Adipocyte (in vitro differentiated cells): Measurements from ENCODE around the gene TRAPPC10.

ENCODE experiments used
- DNase-seq: peaks from one replicate; pipeline ENCODE4 v3.0.0-alpha.2; 2015; ENCODE audit warnings: low read depth
- H3K27me3 ChIP-seq: replicated peaks from 2 replicates; pipeline ENCODE4 v1.7.0; 2013; ENCODE audit warnings: mild to moderate bottlenecking, low read length, moderate library complexity; ENCODE audit not compliant: control insufficient read depth, insufficient read depth
- H3K36me3 ChIP-seq: 2 replicates; pipeline ENCODE4 v1.7.0; 2013; ENCODE audit warnings: low read length, mild to moderate bottlenecking, moderate library complexity; ENCODE audit not compliant: control insufficient read depth, insufficient read depth, severe bottlenecking
- H3K4me1 ChIP-seq: 2 replicates; pipeline ENCODE4 v1.7.0; 2013; ENCODE audit warnings: mild to moderate bottlenecking, low read length, moderate library complexity; ENCODE audit not compliant: control insufficient read depth, insufficient read depth
- H3K4me3 ChIP-seq: 2 replicates; pipeline ENCODE4 v1.7.0; 2013; ENCODE audit warnings: mild to moderate bottlenecking, low read length, moderate library complexity
- H3K9ac ChIP-seq: 2 replicates; pipeline ENCODE4 v1.7.0; 2013; ENCODE audit warnings: mild to moderate bottlenecking, low read length, moderate library complexity
- H3K9me3 ChIP-seq: 2 replicates; pipeline ENCODE4 v1.7.0; 2013; ENCODE audit warnings: mild to moderate bottlenecking, low read length, moderate library complexity; ENCODE audit not compliant: control insufficient read depth

TRAPPC10 gene

GRCh38 chr21:44010429-44010828 is 1.7 kb upstream of the TRAPPC10 start:
- Histone ChIP-seq H3K9ac (no peak overlapping the region), H3K9me3 (no peaks in the 10 kb centered on the region), H3K27me3 (no peaks in the 10 kb centered on the region), H3K4me1 (peaks cover 56% of the 10 kb centered on the region), H3K4me3 (no peak overlapping the region), H3K36me3 (no peaks in the 10 kb centered on the region)
- DNase-seq, result no peak

DNA sequence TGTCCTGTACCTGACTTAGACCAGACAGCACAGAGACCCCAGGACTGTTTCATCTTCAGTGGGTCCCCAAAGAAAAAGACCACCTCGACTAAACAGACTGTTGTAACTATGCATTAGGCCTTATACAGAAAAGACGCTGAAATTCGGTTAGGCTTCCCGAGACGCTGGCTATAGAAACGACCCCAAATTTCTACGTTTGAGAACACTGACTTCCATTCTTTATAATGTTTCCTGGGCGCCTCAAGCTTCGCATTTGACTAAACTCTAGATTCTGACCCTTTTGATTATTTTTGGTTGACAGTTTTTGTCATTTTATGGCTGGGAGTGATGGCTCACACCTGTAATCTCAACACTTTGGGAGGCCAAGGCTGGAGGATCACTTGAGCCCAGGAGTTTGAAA is 986 bp upstream of the TRAPPC10 start:
- Histone ChIP-seq H3K9ac (peak overlapping the region; percentile 97), H3K4me1 (peaks cover 56% of the 10 kb centered on the region), H3K27me3 (no peaks in the 10 kb centered on the region), H3K4me3 (peak overlapping the region; percentile 89), H3K36me3 (no peaks in the 10 kb centered on the region), H3K9me3 (no peaks in the 10 kb centered on the region)
- no peak for DNase-seq

DNA sequence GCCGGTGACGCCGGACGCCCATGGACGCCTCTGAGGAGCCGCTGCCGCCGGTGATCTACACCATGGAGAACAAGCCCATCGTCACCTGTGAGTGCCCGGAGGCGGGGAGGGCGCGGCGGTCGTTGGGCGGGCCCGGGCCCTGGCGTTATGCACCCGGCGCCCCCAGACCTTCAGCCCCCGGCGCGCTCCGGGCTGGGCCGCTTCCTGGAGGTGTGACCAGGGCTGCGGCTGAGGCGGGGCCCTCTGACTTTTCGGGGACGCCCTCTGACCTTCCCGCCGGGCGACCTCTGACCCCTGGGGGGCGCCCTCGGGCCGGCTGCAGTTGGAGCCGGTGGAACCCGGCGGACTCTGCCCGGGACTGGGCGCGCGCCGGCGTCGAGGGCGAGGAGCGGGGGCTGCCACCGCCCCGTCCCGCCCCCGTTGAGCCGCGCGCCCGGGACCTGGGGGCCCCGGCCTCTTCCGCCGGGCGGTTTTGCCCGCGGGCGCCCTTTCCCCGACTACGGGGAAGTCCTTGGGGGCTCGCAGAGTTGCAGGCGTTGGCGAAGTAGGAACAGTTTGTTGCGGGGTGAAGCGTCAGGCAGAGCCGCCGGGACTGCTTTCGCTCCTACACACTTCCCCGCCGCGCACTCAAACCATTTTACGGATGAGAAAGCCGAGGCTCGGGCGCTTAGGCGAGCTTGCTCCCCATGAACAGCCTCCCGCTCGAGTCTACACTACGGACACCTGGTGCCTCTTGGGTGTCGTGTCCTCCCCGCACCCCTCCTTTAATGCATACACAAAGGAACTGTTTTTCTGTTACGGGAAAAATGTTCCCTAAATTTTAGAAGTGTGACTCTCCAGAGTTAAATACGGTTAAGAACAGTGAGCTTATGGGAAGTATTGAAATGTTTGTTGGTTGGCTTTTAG is 618 bp downstream of the TRAPPC10 start:
- H3K9me3 ChIP-seq, result no peaks in the 10 kb centered on the region
- H3K4me1 ChIP-seq, result peaks cover 56% of the 10 kb centered on the region
- peak overlapping the region; percentile 89 for H3K4me3 ChIP-seq
- DNase-seq, result peak; percentile 66
- peak overlapping the region; percentile 97 for H3K9ac ChIP-seq
- no peaks in the 10 kb centered on the region for H3K27me3 ChIP-seq
- no peaks in the 10 kb centered on the region for H3K36me3 ChIP-seq

- Histone ChIP-seq H3K4me3 (peak overlapping the region; percentile 89), H3K36me3 (no peaks in the 10 kb centered on the region), H3K9ac (peak overlapping the region; percentile 97), H3K4me1 (peaks cover 50% of the 10 kb centered on the region), H3K27me3 (no peaks in the 10 kb centered on the region), H3K9me3 (no peaks in the 10 kb centered on the region)
- DNase-seq, result peak; percentile 57
Measured at GRCh38 chr21:44013380-44014088, 1.4 kb downstream of the TRAPPC10 start.

DNA sequence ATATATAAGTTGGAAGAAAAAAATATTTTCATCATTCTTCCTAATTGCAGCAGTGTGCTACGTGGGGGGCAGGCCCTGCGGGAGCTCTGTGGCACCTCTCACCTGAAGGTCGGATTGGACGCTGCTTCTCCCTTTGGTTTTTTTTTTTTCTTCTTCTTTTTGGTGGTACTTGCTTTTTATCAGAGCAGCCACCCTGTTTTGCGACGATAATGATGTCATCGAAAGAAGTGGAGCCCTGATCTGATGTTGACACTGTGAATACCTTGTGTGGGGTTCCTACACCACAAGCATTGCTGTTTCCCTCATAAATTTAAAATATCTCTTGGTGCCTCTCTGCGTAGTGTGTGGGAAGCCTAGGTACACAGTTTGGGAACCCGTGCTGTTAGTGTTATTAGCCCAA is 5.5 kb downstream of the TRAPPC10 start:
- H3K27me3 ChIP-seq, result no peaks in the 10 kb centered on the region
- no peak for DNase-seq
- peaks cover 43% of the 10 kb centered on the region for H3K4me1 ChIP-seq

DNA sequence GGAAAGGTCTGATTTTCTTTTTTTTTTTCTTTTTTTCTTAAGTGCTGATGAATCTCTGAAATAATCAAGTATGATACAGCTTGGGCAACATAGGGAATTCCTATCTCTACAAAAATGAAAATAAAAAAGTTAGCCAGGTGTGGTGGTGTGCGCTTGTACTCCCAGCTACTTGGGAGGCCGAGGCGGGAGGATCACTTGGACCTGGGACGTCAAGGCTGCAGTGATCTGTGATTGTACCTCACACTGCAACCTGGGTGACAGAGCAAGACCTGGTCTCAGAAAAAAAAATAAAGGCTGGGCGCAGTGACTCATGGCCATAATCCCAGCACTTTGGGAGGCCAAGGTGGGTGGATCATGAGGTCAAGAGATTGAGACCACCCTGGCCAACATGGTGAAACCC is 6.0 kb downstream of the TRAPPC10 start:
- Histone ChIP-seq H3K4me1 (peaks cover 43% of the 10 kb centered on the region), H3K9ac (no peak overlapping the region), H3K4me3 (no peak overlapping the region), H3K36me3 (no peaks in the 10 kb centered on the region), H3K27me3 (no peaks in the 10 kb centered on the region), H3K9me3 (no peaks in the 10 kb centered on the region)
- no peak for DNase-seq

More for the DNA sequence above, 5.5 kb downstream of the TRAPPC10 start:
- Histone ChIP-seq H3K9me3 (no peaks in the 10 kb centered on the region), H3K9ac (no peak overlapping the region), H3K36me3 (no peaks in the 10 kb centered on the region), H3K4me3 (no peak overlapping the region)

- Histone ChIP-seq H3K9me3 (no peaks in the 10 kb centered on the region), H3K4me3 (no peak overlapping the region), H3K9ac (no peak overlapping the region), H3K27me3 (no peaks in the 10 kb centered on the region), H3K36me3 (no peaks in the 10 kb centered on the region), H3K4me1 (peaks cover 35% of the 10 kb centered on the region)
- DNase-seq, result no peak
Measured at GRCh38 chr21:44018813-44019567, 6.9 kb downstream of the TRAPPC10 start.

- Histone ChIP-seq H3K9ac (no peak overlapping the region), H3K4me3 (no peak overlapping the region), H3K9me3 (no peaks in the 10 kb centered on the region), H3K4me1 (peaks cover 29% of the 10 kb centered on the region), H3K36me3 (no peaks in the 10 kb centered on the region), H3K27me3 (no peaks in the 10 kb centered on the region)
- DNase-seq, result no peak
Measured at GRCh38 chr21:44019568-44019958, 7.5 kb downstream of the TRAPPC10 start.

GRCh38 chr21:44020551-44020950 is 8.4 kb downstream of the TRAPPC10 start:
- DNase-seq, result no peak
- H3K9ac ChIP-seq, result no peak overlapping the region
- H3K4me1 ChIP-seq, result peaks cover 29% of the 10 kb centered on the region
- no peaks in the 10 kb centered on the region for H3K36me3 ChIP-seq
- H3K4me3 ChIP-seq, result no peak overlapping the region
- H3K27me3 ChIP-seq, result no peaks in the 10 kb centered on the region
- H3K9me3 ChIP-seq, result no peaks in the 10 kb centered on the region

DNA sequence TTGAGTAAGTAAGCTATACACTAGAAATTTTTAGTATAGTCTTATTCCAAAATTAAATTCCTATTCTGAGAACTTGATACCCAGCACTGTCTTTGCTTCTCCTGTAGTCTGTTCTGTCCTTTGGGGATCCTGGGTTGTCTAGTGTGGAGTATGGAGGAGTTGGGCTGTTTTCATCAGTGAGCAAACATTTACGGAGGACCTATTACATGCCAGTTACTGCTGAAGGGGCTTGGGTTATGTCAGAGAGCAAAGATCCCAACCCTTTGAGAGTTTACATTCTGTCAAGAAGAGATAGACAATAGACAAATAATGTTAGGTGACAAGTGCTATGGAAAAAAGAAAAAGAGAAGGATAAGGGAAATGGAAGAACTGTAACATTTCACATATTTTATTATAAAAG is 9.0 kb downstream of the TRAPPC10 start:
- no peak for DNase-seq
- Histone ChIP-seq H3K27me3 (no peaks in the 10 kb centered on the region), H3K36me3 (no peaks in the 10 kb centered on the region), H3K4me1 (peaks cover 29% of the 10 kb centered on the region), H3K9me3 (no peaks in the 10 kb centered on the region), H3K9ac (no peak overlapping the region), H3K4me3 (no peak overlapping the region)

- Histone ChIP-seq H3K4me3 (no peak overlapping the region), H3K4me1 (peaks cover 21% of the 10 kb centered on the region), H3K36me3 (no peaks in the 10 kb centered on the region), H3K9me3 (no peaks in the 10 kb centered on the region), H3K9ac (no peak overlapping the region), H3K27me3 (no peaks in the 10 kb centered on the region)
- DNase-seq, result no peak
Measured at GRCh38 chr21:44024257-44024656, 12.1 kb downstream of the TRAPPC10 start.
